SK-N-SH (cell line): ENCODE results near the gene ABLIM2. TPM values are rescaled to one million over a fixed set of nuclear protein-coding genes. Genes with fewer than 3 reads are reported as not detected.

ENCODE experiments used
- CTCF ChIA-PET: fragments of 300-600, 350-600 bp; formaldehyde crosslinking; extraction: SDS; loops from one replicate; lab custom pipeline; 2021; lab: Yijun Ruan, JAX
- POLR2A ChIA-PET: fragments of 350-600 bp; sonication (Branson Sonifier 250); formaldehyde crosslinking; extraction: SDS; loops from one replicate; lab custom pipeline; 2020; ENCODE audit warnings: antibody characterized with exemption, inconsistent platforms; lab: Yijun Ruan, JAX
- DNase-seq: peaks from one replicate; pipeline ENCODE4 v3.0.0; 2012
- H2AFZ ChIP-seq: fragments of 200-600 bp; sonication (generic); 2 replicates; pipeline ENCODE4 v1.8.1; 2016; ENCODE audit warnings: antibody characterized with exemption, mild to moderate bottlenecking, low read depth
- H3F3A ChIP-seq: fragments of 200-600 bp; sonication (generic); replicated peaks from 2 replicates; pipeline ENCODE3; 2016; ENCODE audit warnings: antibody characterized with exemption, mild to moderate bottlenecking; ENCODE audit not compliant: insufficient read depth
- H3K27ac ChIP-seq, 2 experiments: fragments of 200-500 bp in 1 of 2; fragments of 200-600 bp in 1 of 2; sonication (Bioruptor generic) in 1 of 2; sonication (generic), shearing (Covaris generic) in 1 of 2; 2 replicates each; pipeline versions ENCODE4 v1.5.1 to v1.6.1; 2014 to 2016; ENCODE audit warnings: low read depth in 2 of 2, inconsistent platforms in 1 of 2, low read length in 1 of 2, mild to moderate bottlenecking in 1 of 2, mixed read lengths in 1 of 2
- H3K27me3 ChIP-seq: fragments of 200-600 bp; sonication (generic), shearing (Covaris generic); 2 replicates; pipeline ENCODE4 v1.6.1; 2016; ENCODE audit warnings: mixed run types; ENCODE audit not compliant: insufficient read depth
- H3K36me3 ChIP-seq, 2 experiments: fragments of 200-500 bp in 1 of 2; fragments of 200-600 bp in 1 of 2; sonication (Bioruptor generic) in 1 of 2; sonication (generic) in 1 of 2; replicated peaks in 1 of 2; 2 replicates each; pipeline versions ENCODE3 to v1.5.1; 2014 to 2016; ENCODE audit warnings: low read length in 1 of 2, mild to moderate bottlenecking in 1 of 2; ENCODE audit not compliant: insufficient read depth in 2 of 2, control insufficient read depth in 1 of 2
- H3K4me1 ChIP-seq, 2 experiments: fragments of 200-500 bp in 1 of 2; fragments of 200-600 bp in 1 of 2; sonication (Bioruptor generic) in 1 of 2; sonication (generic), shearing (Covaris generic) in 1 of 2; 2 replicates each; pipeline versions ENCODE4 v1.5.1 to v1.6.1; 2014 to 2016; ENCODE audit warnings: low read depth in 1 of 2, low read length in 1 of 2, mixed run types in 1 of 2; ENCODE audit not compliant: insufficient read depth in 2 of 2, control insufficient read depth in 1 of 2
- H3K4me2 ChIP-seq: fragments of 200-600 bp; sonication (generic), shearing (Covaris generic); 2 replicates; pipeline ENCODE4 v1.6.1; 2017; ENCODE audit warnings: mixed run types
- H3K4me3 ChIP-seq, 2 experiments: fragments of 200-500 bp in 1 of 2; fragments of 200-600 bp in 1 of 2; sonication (Bioruptor generic) in 1 of 2; sonication (generic), shearing (Covaris generic) in 1 of 2; 2 replicates each; pipeline versions ENCODE4 v1.5.1 to v1.8.1; 2014 to 2016; ENCODE audit warnings: low read depth in 2 of 2, inconsistent platforms in 1 of 2, low read length in 1 of 2, mild to moderate bottlenecking in 1 of 2, mixed read lengths in 1 of 2, moderate library complexity in 1 of 2
- H3K79me2 ChIP-seq: fragments of 200-600 bp; sonication (generic); 2 replicates; pipeline ENCODE4 v1.8.1; 2017; ENCODE audit warnings: mild to moderate bottlenecking; ENCODE audit not compliant: insufficient read depth
- H3K9ac ChIP-seq: fragments of 200-600 bp; sonication (generic); 2 replicates; pipeline ENCODE4 v1.6.1; 2017; ENCODE audit warnings: mixed run types
- H3K9me2 ChIP-seq: fragments of 200-600 bp; sonication (generic); 2 replicates; pipeline ENCODE4 v1.6.1; 2017; ENCODE audit warnings: mixed run types
- H3K9me3 ChIP-seq: fragments of 200-600 bp; sonication (generic); 2 replicates; pipeline ENCODE4 v1.6.1; 2017; ENCODE audit warnings: mixed run types, mild to moderate bottlenecking, moderate library complexity
- H4K20me1 ChIP-seq: fragments of 200-600 bp; sonication (generic); 2 replicates; pipeline ENCODE4 v1.6.1; 2017; ENCODE audit warnings: mild to moderate bottlenecking, mixed run types; ENCODE audit not compliant: insufficient read depth
- FOXM1 ChIP-seq: IDR thresholded peaks from 2 replicates; pipeline ENCODE4 v1.4.0; 2012; ENCODE audit warnings: low read depth, mild to moderate bottlenecking
- RCOR1 ChIP-seq: fragments of 150-350 bp; IDR thresholded peaks from 2 replicates; pipeline ENCODE4 v1.6.1; 2017; ENCODE audit warnings: antibody characterized with exemption, low read length
- REST ChIP-seq: IDR thresholded peaks from 2 replicates; pipeline ENCODE4 v1.6.1; 2012; ENCODE audit warnings: mild to moderate bottlenecking, low read depth, low read length, moderate library complexity
- WGBS: methylation state at CpG from one replicate; pipeline ENCODE4 v1.1.6; 2017; ENCODE audit warnings: low lambda C conversion rate; 5-methylcytosine and 5-hydroxymethylcytosine counted together
- polyA plus RNA-seq, 3 experiments: library from polyadenylated mRNA; depleted of rRNA; stranded (reverse); fragments of >200 nt; gene quantifications; 2 replicates each; pipeline ENCODE4 v1.2.3, GENCODE V29; 2012
- TF ChIP-seq, protein P1 (sequence below): fragments of 200-600 bp; sonication (generic); IDR thresholded peaks from 2 replicates; pipeline ENCODE4 v1.6.1; 2017; ENCODE audit warnings: antibody characterized with exemption, mild to moderate bottlenecking, moderate library complexity

ABLIM2 gene
- polyA plus RNA-seq, 1 of the 3 experiments (the other 2 are of a cell fraction): 0.53 TPM

- Histone ChIP-seq H4K20me1 (no peaks in the 10 kb centered on the region), H3K36me3 (no peaks in the 10 kb centered on the region), H3K9ac (no peak overlapping the region), H3K4me1 (peaks cover 0 to 12% of the 10 kb centered on the region in 2 experiments; a peak in 1 of 4 replicates)
- TF ChIP-seq FOXM1: no peak
- no peak for TF ChIP-seq RCOR1
- TF ChIP-seq, all 33 proteins: peak for 0
- Histone ChIP-seq H3F3A (no peaks in the 10 kb centered on the region), H3K9me2 (no peaks in the 10 kb centered on the region), H3K27ac (no peak overlapping the region), H3K4me2 (no peak overlapping the region), H2AFZ (no peak overlapping the region), H3K4me3 (no peak overlapping the region), H3K27me3 (0 out of 2 replicates have a peak, but pooled peaks cover 7% of the 10 kb centered on the region), H3K79me2 (no peaks in the 10 kb centered on the region), H3K9me3 (no peaks in the 10 kb centered on the region)
- POLR2A ChIA-PET: no interaction called here
- CTCF ChIA-PET: interaction anchor here (1.7 kb wide), 1 partner anchor 14 kb away, joined by 13 read pairs; no protein-coding TSS in a partner anchor
- WGBS: 73% methylated on average over 8 of the region's 8 CpGs
- DNase-seq: no peak
Observed at GRCh38 chr4:8162625-8163024, 4.0 kb upstream of the ABLIM2 start.

DNA sequence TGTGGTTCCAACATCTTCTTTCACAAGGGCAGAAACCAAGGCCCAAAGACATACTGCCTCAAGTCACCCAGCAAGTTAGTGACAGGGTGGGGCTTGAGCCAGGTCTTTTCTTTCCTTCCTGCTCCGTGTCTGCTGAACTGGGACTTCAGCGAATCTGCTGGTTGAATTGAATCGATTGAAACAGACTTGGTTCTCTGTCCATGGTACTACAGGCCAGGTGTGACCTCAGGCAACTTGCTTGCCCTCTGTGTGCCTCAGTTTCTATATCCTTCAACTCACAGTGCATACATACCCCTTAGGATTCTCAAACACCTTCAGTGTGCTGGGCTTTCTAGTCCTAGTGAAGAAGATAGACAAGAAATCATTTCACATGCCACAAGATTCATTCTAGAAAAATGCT lies 2.0 kb upstream of the ABLIM2 start:
- Histone ChIP-seq H4K20me1 (no peaks in the 10 kb centered on the region), H3K4me3 (no peak overlapping the region), H3K4me2 (no peak overlapping the region), H2AFZ (no peak overlapping the region), H3K9ac (no peak overlapping the region), H3K27me3 (peaks cover 13% of the 10 kb centered on the region; the same call in 1 of the 2 replicates), H3F3A (no peaks in the 10 kb centered on the region), H3K36me3 (no peaks in the 10 kb centered on the region), H3K9me2 (no peaks in the 10 kb centered on the region), H3K79me2 (no peaks in the 10 kb centered on the region), H3K9me3 (no peaks in the 10 kb centered on the region), H3K4me1 (peaks cover 0 to 21% of the 10 kb centered on the region in 2 experiments; a peak in 1 of 4 replicates), H3K27ac (no peak overlapping the region)
- WGBS: 88% methylated on average over 2 of the region's 3 CpGs
- TF ChIP-seq, protein P1, sequence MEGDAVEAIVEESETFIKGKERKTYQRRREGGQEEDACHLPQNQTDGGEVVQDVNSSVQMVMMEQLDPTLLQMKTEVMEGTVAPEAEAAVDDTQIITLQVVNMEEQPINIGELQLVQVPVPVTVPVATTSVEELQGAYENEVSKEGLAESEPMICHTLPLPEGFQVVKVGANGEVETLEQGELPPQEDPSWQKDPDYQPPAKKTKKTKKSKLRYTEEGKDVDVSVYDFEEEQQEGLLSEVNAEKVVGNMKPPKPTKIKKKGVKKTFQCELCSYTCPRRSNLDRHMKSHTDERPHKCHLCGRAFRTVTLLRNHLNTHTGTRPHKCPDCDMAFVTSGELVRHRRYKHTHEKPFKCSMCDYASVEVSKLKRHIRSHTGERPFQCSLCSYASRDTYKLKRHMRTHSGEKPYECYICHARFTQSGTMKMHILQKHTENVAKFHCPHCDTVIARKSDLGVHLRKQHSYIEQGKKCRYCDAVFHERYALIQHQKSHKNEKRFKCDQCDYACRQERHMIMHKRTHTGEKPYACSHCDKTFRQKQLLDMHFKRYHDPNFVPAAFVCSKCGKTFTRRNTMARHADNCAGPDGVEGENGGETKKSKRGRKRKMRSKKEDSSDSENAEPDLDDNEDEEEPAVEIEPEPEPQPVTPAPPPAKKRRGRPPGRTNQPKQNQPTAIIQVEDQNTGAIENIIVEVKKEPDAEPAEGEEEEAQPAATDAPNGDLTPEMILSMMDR: no peak
- peak; percentile 87 for TF ChIP-seq REST
- DNase-seq: no peak
- ChIA-PET POLR2A (no interaction called here), CTCF (interaction anchor here (5.0 kb wide), 1 partner anchor 15 kb away, joined by 26 read pairs; no protein-coding TSS in a partner anchor)
